ENCODE data around the gene RSBN1. TPM values are rescaled to one million over a fixed set of nuclear protein-coding genes. Genes with fewer than 3 reads are reported as not detected.
"Not testable (repeated sequence)": the region's sequence is repeated elsewhere in the genome, so short reads cannot be mapped to it uniquely, and the experiment has no call there.

RSBN1 gene
- total RNA-seq, 1 donor from 2014 or later, result 20.9 TPM

- no peaks in the 10 kb centered on the region for H3K9me3 Mint-ChIP-seq
- intact Hi-C loops (cut with micrococcal nuclease), result loop anchor here (1.0 to 2.0 kb wide), 6 partner anchors 17 to 368 kb away; partner anchors contain the start of genes AP4B1, DCLRE1B, HIPK1 and RSBN1
- peaks cover 22% of the 10 kb centered on the region for H3K36me3 Mint-ChIP-seq (ENCODE audit: low read depth)
- peak within 1 kb of the TSS; percentile 97 for H3K27ac Mint-ChIP-seq
- DNase-seq, result peak; percentile 89
- H3K4me3 Mint-ChIP-seq, result peak within 1 kb of the TSS; percentile 97
- H3K27me3 Mint-ChIP-seq, result no peaks in the 10 kb centered on the region
- H3K4me1 Mint-ChIP-seq, result peaks cover 30% of the 10 kb centered on the region
Observed at GRCh38 chr1:113759333-113760101, 52.8 kb downstream of the RSBN1 start, which contains the start of gene PHTF1. PHTF1 (minus strand) TSS chr1:113759486; CDS start chr1:113758703, 783 bp downstream.

- DNase-seq, result peak; percentile 91
- Mint-ChIP-seq H3K4me1 (peaks cover 30% of the 10 kb centered on the region), H3K27me3 (no peaks in the 10 kb centered on the region), H3K36me3 (ENCODE audit: low read depth) (peaks cover 24% of the 10 kb centered on the region), H3K9me3 (no peaks in the 10 kb centered on the region), H3K4me3 (peak overlapping the region; percentile 97), H3K27ac (peak overlapping the region; percentile 97)
- intact Hi-C loops (cut with micrococcal nuclease), result loop anchor here (1.0 to 2.0 kb wide), 6 partner anchors 16 to 367 kb away; partner anchors contain the start of genes AP4B1, DCLRE1B, HIPK1 and RSBN1
Observed at GRCh38 chr1:113758631-113759332, 53.5 kb downstream of the RSBN1 start.

GRCh38 chr1:113756461-113756860, 55.8 kb downstream of the RSBN1 start:
- DNase-seq, result no peak
- Mint-ChIP-seq H3K9me3 (no peaks in the 10 kb centered on the region), H3K36me3 (ENCODE audit: low read depth) (peaks cover 29% of the 10 kb centered on the region), H3K27ac (no peak overlapping the region), H3K4me1 (peaks cover 30% of the 10 kb centered on the region), H3K27me3 (no peaks in the 10 kb centered on the region), H3K4me3 (peak overlapping the region; percentile 39)
- intact Hi-C loops (cut with micrococcal nuclease), result no loop called here

GRCh38 chr1:113753333-113753732, 58.9 kb downstream of the RSBN1 start:
- H3K27ac Mint-ChIP-seq; DNase-seq; H3K27me3 Mint-ChIP-seq; intact Hi-C loops (cut with micrococcal nuclease); H3K9me3 Mint-ChIP-seq; H3K4me3 Mint-ChIP-seq: not testable (repeated sequence)
- Mint-ChIP-seq H3K36me3 (ENCODE audit: low read depth) (peaks cover 32% of the 10 kb centered on the region), H3K4me1 (peaks cover 21% of the 10 kb centered on the region)

DNA sequence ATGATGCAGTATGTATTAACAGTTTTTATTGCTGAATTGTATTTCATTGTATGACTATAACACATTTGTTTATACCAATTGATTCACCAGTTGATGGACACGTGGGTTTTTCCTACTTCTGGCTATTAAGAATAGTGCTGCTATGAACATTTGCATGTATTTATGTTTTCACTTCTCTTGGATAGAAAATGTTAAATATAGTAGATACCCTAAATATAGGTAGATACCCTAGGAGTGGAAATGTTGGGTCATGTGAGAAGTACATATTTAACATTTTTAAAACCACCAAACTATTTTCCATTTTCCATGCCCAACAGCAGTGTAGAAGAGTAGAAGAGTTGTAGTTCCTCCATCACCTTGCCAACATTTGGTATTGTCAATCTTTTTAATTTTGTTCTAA, 60.8 kb downstream of the RSBN1 start:
- no peak for DNase-seq
- peaks cover 27% of the 10 kb centered on the region for H3K36me3 Mint-ChIP-seq (ENCODE audit: low read depth)
- peaks cover 12% of the 10 kb centered on the region for H3K4me1 Mint-ChIP-seq
- H3K27me3 Mint-ChIP-seq, result no peaks in the 10 kb centered on the region
- no peaks in the 10 kb centered on the region for H3K9me3 Mint-ChIP-seq
- H3K4me3 Mint-ChIP-seq, result no peak overlapping the region
- H3K27ac Mint-ChIP-seq, result no peak overlapping the region
- intact Hi-C loops (cut with micrococcal nuclease), result no loop called here

GRCh38 chr1:113751114-113751513, 61.2 kb downstream of the RSBN1 start:
- H3K27ac Mint-ChIP-seq, result no peak overlapping the region
- H3K9me3 Mint-ChIP-seq, result no peaks in the 10 kb centered on the region
- peaks cover 8% of the 10 kb centered on the region for H3K4me1 Mint-ChIP-seq
- DNase-seq, result no peak
- H3K4me3 Mint-ChIP-seq, result no peak overlapping the region
- no peaks in the 10 kb centered on the region for H3K27me3 Mint-ChIP-seq
- H3K36me3 Mint-ChIP-seq (ENCODE audit: low read depth), result peaks cover 25% of the 10 kb centered on the region
- intact Hi-C loops (cut with micrococcal nuclease), result no loop called here

DNA sequence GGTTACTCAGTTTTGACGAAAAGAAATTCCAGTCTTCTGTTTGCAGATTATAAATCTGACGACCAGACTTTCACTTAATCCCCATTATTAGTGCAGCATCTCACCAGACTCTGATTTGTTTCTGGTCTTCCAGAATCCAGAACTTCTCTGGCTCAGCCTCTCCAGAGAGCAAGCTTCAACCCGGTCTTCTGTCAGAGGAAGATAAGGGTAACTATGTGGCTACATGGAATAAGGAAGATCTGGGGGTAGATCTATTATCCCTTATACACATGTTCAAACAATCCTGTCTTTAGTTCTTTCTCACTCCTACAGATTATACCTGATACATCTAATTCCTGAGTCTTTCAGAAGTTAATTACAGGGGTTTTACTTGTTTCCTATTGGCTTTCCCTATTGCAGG, 62.9 kb downstream of the RSBN1 start:
- no peaks in the 10 kb centered on the region for H3K27me3 Mint-ChIP-seq
- intact Hi-C loops (cut with micrococcal nuclease), result loop anchor here (5.0 kb wide), 1 partner anchor 787 kb away; no protein-coding TSS in a partner anchor
- no peaks in the 10 kb centered on the region for H3K9me3 Mint-ChIP-seq
- peaks cover 5% of the 10 kb centered on the region for H3K4me1 Mint-ChIP-seq
- H3K4me3 Mint-ChIP-seq, result no peak overlapping the region
- peaks cover 15% of the 10 kb centered on the region for H3K36me3 Mint-ChIP-seq (ENCODE audit: low read depth)
- no peak overlapping the region for H3K27ac Mint-ChIP-seq
- no peak for DNase-seq

- H3K9me3 Mint-ChIP-seq, result no peaks in the 10 kb centered on the region
- H3K36me3 Mint-ChIP-seq (ENCODE audit: low read depth), result peaks cover 7% of the 10 kb centered on the region
- H3K4me1 Mint-ChIP-seq, result peaks cover 11% of the 10 kb centered on the region
- intact Hi-C loops (cut with micrococcal nuclease), result loop anchor here (5.0 kb wide), 1 partner anchor 785 kb away; no protein-coding TSS in a partner anchor
- DNase-seq, result no peak
- no peaks in the 10 kb centered on the region for H3K27me3 Mint-ChIP-seq
- no peak overlapping the region for H3K4me3 Mint-ChIP-seq
- H3K27ac Mint-ChIP-seq, result no peak overlapping the region
Observed at GRCh38 chr1:113747376-113747775, 64.9 kb downstream of the RSBN1 start.

DNA sequence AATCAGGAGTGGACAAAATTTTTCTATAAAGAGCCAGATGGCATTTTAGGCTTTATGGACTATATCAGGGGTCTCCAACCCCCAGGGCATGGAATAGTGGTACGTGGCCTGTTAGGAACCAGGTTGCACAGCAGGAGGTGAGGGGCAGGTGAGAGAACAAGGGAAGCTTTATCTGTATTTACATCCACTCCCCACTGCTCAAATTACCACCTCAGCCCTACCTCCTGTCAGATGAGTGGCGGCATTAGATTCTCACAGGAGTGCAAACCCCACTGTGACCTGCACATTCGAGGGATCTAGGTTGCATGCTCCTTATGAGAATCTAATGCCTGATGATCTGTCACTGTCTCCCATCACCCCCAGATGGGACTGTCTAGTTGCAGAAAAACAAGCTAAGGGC, 66.9 kb downstream of the RSBN1 start:
- Mint-ChIP-seq H3K4me1 (peaks cover 14% of the 10 kb centered on the region), H3K27me3 (no peaks in the 10 kb centered on the region), H3K27ac (no peak overlapping the region), H3K4me3 (no peak overlapping the region), H3K36me3 (ENCODE audit: low read depth) (peaks cover 10% of the 10 kb centered on the region), H3K9me3 (no peaks in the 10 kb centered on the region)
- DNase-seq, result no peak
- intact Hi-C loops (cut with micrococcal nuclease), result loop anchor here (5.0 kb wide), 1 partner anchor 783 kb away; no protein-coding TSS in a partner anchor

GRCh38 chr1:113744114-113744513, 68.2 kb downstream of the RSBN1 start:
- no peak overlapping the region for H3K4me3 Mint-ChIP-seq
- no peaks in the 10 kb centered on the region for H3K9me3 Mint-ChIP-seq
- peaks cover 11% of the 10 kb centered on the region for H3K36me3 Mint-ChIP-seq (ENCODE audit: low read depth)

GRCh38 chr1:113742515-113742914, 69.8 kb downstream of the RSBN1 start:
- H3K27me3 Mint-ChIP-seq, result no peaks in the 10 kb centered on the region
- peaks cover 14% of the 10 kb centered on the region for H3K36me3 Mint-ChIP-seq (ENCODE audit: low read depth)
- intact Hi-C loops (cut with micrococcal nuclease), result loop anchor here (2.0 to 5.0 kb wide), 2 partner anchors 16 to 70 kb away; partner anchors contain the start of genes PHTF1 and RSBN1
- peaks cover 14% of the 10 kb centered on the region for H3K4me1 Mint-ChIP-seq
- H3K4me3 Mint-ChIP-seq, result peak overlapping the region; percentile 46
- peak overlapping the region; percentile 47 for H3K27ac Mint-ChIP-seq
- no peaks in the 10 kb centered on the region for H3K9me3 Mint-ChIP-seq
- DNase-seq, result peak; percentile 67

More at GRCh38 chr1:113744114-113744513, 68.2 kb downstream of the RSBN1 start:
- no peak for DNase-seq
- peaks cover 14% of the 10 kb centered on the region for H3K4me1 Mint-ChIP-seq
- H3K27ac Mint-ChIP-seq, result no peak overlapping the region
- intact Hi-C loops (cut with micrococcal nuclease), result loop anchor here (5.0 kb wide), 1 partner anchor 68 kb away; the partner anchor contains the start of gene RSBN1
- no peaks in the 10 kb centered on the region for H3K27me3 Mint-ChIP-seq

DNA sequence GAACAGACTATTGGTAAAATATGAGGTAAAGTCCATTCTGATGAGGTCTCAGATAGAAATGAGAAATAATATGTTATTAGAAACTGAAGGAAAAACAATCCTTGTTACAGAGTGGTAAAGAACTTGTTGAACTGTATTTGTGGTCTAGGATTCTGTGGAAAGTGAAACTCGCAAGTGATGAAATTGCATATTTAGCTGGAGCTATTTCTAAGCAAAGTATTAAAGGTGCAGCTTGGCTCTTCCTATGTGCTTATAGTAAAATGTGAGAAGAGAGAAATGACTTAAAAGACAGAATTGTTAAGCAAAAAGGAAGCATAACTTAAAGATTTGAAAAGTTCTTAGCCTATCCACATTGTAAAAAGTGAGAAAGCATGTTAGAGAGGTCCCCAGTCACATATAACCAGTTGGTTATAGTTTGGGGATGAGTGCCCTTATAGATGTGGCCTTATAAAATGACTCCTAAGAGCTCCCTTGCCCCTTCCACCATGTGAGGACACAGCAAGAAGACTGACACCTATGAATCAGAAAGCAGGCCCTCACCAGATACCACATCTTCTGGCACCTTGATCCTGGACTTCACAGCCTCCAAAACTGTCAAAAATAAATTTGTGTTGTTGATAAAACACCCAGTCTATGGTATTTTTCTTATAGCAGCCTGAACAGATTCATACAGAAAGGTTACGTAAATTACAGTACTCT, 77.8 kb downstream of the RSBN1 start:
- no peaks in the 10 kb centered on the region for H3K27me3 Mint-ChIP-seq
- DNase-seq, result no peak
- H3K36me3 Mint-ChIP-seq (ENCODE audit: low read depth), result peaks cover 26% of the 10 kb centered on the region
- peak overlapping the region; percentile 34 for H3K4me3 Mint-ChIP-seq
- peak overlapping the region; percentile 60 for H3K27ac Mint-ChIP-seq
- H3K4me1 Mint-ChIP-seq, result peaks cover 15% of the 10 kb centered on the region
- intact Hi-C loops (cut with micrococcal nuclease), result no loop called here
- H3K9me3 Mint-ChIP-seq, result no peaks in the 10 kb centered on the region

DNA sequence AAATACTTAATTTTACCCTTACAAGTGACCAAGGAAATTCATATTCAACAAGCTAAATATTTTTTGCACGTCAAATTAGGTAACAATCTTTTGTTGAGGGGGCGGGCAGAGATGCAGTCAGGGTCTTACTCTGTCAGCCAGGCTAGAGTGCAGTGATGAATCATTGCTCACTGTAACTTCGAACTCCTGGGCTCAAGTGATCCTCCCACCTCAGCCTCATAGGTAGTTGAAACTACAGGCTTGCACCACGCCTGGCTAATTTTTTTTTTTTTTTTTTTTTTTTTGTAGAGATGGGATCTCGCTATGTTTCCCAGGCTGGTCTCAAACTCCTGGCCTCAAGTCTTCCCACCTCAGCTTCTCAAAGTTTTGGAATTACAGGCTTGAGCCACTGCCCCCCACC, 79.5 kb downstream of the RSBN1 start:
- no peak for DNase-seq
- no peak overlapping the region for H3K4me3 Mint-ChIP-seq
- no peaks in the 10 kb centered on the region for H3K27me3 Mint-ChIP-seq
- H3K9me3 Mint-ChIP-seq, result peaks cover 3% of the 10 kb centered on the region
- H3K4me1 Mint-ChIP-seq, result peaks cover 15% of the 10 kb centered on the region
- intact Hi-C loops (cut with micrococcal nuclease), result no loop called here
- H3K36me3 Mint-ChIP-seq (ENCODE audit: low read depth), result peaks cover 28% of the 10 kb centered on the region
- no peak overlapping the region for H3K27ac Mint-ChIP-seq

All from activated CD4-positive, alpha-beta T cell treated with anti-CD3 and anti-CD28 coated beads, Interleukin-2, amount 10 ng/mL, durations not matched to agents 24 days and 14 days (primary cell).